Sigmoid colon (tissue), 7 donors: ENCODE measurements around the gene MRM2. TPM values are rescaled to one million over a fixed set of nuclear protein-coding genes. Genes with fewer than 3 reads are reported as not detected.

Experiments used
- DNase-seq: peaks from one replicate; pipeline ENCODE4 v3.0.0-alpha.2; 2019
- H3K27ac ChIP-seq, 4 donors: fragments of 200-600 bp; sonication (generic); one replicate each; pipeline ENCODE4 v1.5.1; 2016 to 2019; ENCODE audit warnings: mild to moderate bottlenecking in 1 of 4
- H3K27me3 ChIP-seq, 3 donors: fragments of 200-600 bp; sonication (generic); one replicate each; pipeline ENCODE4 v1.5.1; 2019; ENCODE audit warnings: mild to moderate bottlenecking in 1 of 3
- H3K36me3 ChIP-seq, 4 donors: fragments of 200-600 bp; sonication (generic); one replicate each; pipeline ENCODE4 v1.5.1; 2016 to 2019
- H3K4me1 ChIP-seq, 4 donors: fragments of 200-600 bp; sonication (generic); one replicate each; pipeline ENCODE4 v1.5.1; 2017 to 2019
- H3K4me3 ChIP-seq, 4 donors: fragments of 200-600 bp; sonication (generic); one replicate each; pipeline ENCODE4 v1.5.1; 2017 to 2019; ENCODE audit warnings: mild to moderate bottlenecking in 2 of 4, moderate library complexity in 1 of 4
- H3K9me3 ChIP-seq, 4 donors: fragments of 200-600 bp in 3 of 4; sonication (generic) in 3 of 4; one replicate each; pipeline versions ENCODE4 v1.5.1 to v1.6.1; 2013 to 2019
- CTCF ChIP-seq, 4 experiments: fragments of 450-650 bp in 3 of 4; fragments of 200-600 bp in 1 of 4; IDR thresholded peaks; one replicate each; pipeline ENCODE4 v1.5.1; 2016 to 2019; ENCODE audit warnings: antibody characterized with exemption in 4 of 4, mild to moderate bottlenecking in 3 of 4, moderate library complexity in 2 of 4
- EP300 ChIP-seq, 4 donors: sonication (generic); formaldehyde crosslinking; IDR thresholded peaks; one replicate each; pipeline ENCODE4 v1.6.1; 2017; ENCODE audit warnings: antibody characterized with exemption in 4 of 4
- POLR2A ChIP-seq, 2 donors: fragments of 450-650 bp; IDR thresholded peaks; one replicate each; pipeline ENCODE4 v1.6.1; 2016; ENCODE audit warnings: antibody characterized with exemption in 2 of 2, mild to moderate bottlenecking in 2 of 2, moderate library complexity in 2 of 2
- POLR2AphosphoS5 ChIP-seq, 4 donors: sonication (generic); formaldehyde crosslinking; IDR thresholded peaks; one replicate each; pipeline ENCODE4 v1.6.1; 2017; ENCODE audit warnings: antibody characterized with exemption in 4 of 4
- WGBS, 2 donors: extraction: QIAGEN DNeasy Blood & Tissue Kit; methylation state at CpG; one replicate each; pipeline ENCODE4 v1.1.7; 2013; 5-methylcytosine and 5-hydroxymethylcytosine counted together
- intact Hi-C: fragments of 100-400 bp; cut with DNase I; formaldehyde crosslinking; loops from one replicate; pipeline ENCODE4 v1.15.1; 2023
- polyA plus RNA-seq, 3 donors: library from polyadenylated mRNA; stranded (reverse); fragments of 200-250 nt; gene quantifications; one replicate each; pipeline ENCODE4 v1.2.3, GENCODE V29; 2013
- total RNA-seq, 4 donors: library from RNA; depleted of rRNA; stranded (reverse); fragments of >200 nt; gene quantifications; one replicate each; pipeline ENCODE4 v1.1.0, GENCODE V29; 2016
- donor health status: healthy with polysubstance abuse.
- donor health status: Bipolar disorder and iron deficiency.
- donor health status: healthy.

The MRM2 gene
- total RNA-seq (10 to 100 TPM; 13.2 to 20.8 (median 17.3) TPM), polyA plus RNA-seq (10 to 100 TPM; 12.6 to 25.0 (median 22.4) TPM)

- no peaks in the 10 kb centered on the region for H3K27me3 ChIP-seq
- peaks cover 0 to 21% (median 20%) of the 10 kb centered on the region in 4 donors for H3K4me1 ChIP-seq
- peak within 1 kb of the TSS; percentile 92 to 93 (median 92) for H3K4me3 ChIP-seq
- intact Hi-C loops = loop anchor here (5.0 kb wide), 1 partner anchor 70 kb away; the partner anchor contains the start of gene SNX8
- H3K27ac ChIP-seq = peak within 1 kb of the TSS; percentile 58 to 79 (median 76)
- peak; percentile 90 for DNase-seq
- H3K36me3 ChIP-seq = peaks cover 0 to 29% (median 10%) of the 10 kb centered on the region in 4 donors
- WGBS, 2 donors = 1% methylated on average over 81 of the region's 81 CpGs
- H3K9me3 ChIP-seq = no peaks in the 10 kb centered on the region
- TF ChIP-seq POLR2A (IDR thresholded peaks at IDR 0.05) (peak; percentile 18 to 38), CTCF (IDR thresholded peaks at IDR 0.05) (no peak), POLR2AphosphoS5 (IDR thresholded peaks at IDR 0.05) (peak; percentile 66 to 87 (median 78)), EP300 (IDR thresholded peaks at IDR 0.05) (no peak)
Measured at GRCh38 chr7:2241580-2242540, at the start of gene MRM2, which contains the start of gene NUDT1. MRM2 (minus strand) TSS chr7:2242205; CDS start chr7:2242169, 36 bp downstream. NUDT1 (plus strand) TSS chr7:2242226; CDS start chr7:2244575, 2,349 bp downstream.

GRCh38 chr7:2290877-2291276, 48.9 kb upstream of the MRM2 start:
- intact Hi-C loops = no loop called here
- no peaks in the 10 kb centered on the region for H3K4me1 ChIP-seq
- no peak overlapping the region for H3K4me3 ChIP-seq
- TF ChIP-seq EP300 (IDR thresholded peaks at IDR 0.05) (no peak), POLR2A (IDR thresholded peaks at IDR 0.05) (no peak), POLR2AphosphoS5 (IDR thresholded peaks at IDR 0.05) (no peak), CTCF (IDR thresholded peaks at IDR 0.05) (no peak)
- H3K27me3 ChIP-seq = no peaks in the 10 kb centered on the region
- no peaks in the 10 kb centered on the region for H3K9me3 ChIP-seq
- no peak overlapping the region for H3K27ac ChIP-seq
- no peak for DNase-seq
- H3K36me3 ChIP-seq = no peaks in the 10 kb centered on the region
- 95 to 97% methylated on average over 6 of the region's 6 CpGs for WGBS, 2 donors

GRCh38 chr7:2289621-2290020, 47.6 kb upstream of the MRM2 start:
- H3K4me3 ChIP-seq = no peak overlapping the region
- no peaks in the 10 kb centered on the region for H3K36me3 ChIP-seq
- WGBS, 2 donors = 89 to 95% methylated on average over 13 of the region's 13 CpGs
- no peaks in the 10 kb centered on the region for H3K4me1 ChIP-seq
- H3K27ac ChIP-seq = no peak overlapping the region
- TF ChIP-seq POLR2A (IDR thresholded peaks at IDR 0.05) (no peak), CTCF (IDR thresholded peaks at IDR 0.05) (no peak), EP300 (IDR thresholded peaks at IDR 0.05) (no peak), POLR2AphosphoS5 (IDR thresholded peaks at IDR 0.05) (no peak)
- DNase-seq = no peak
- intact Hi-C loops = no loop called here
- H3K9me3 ChIP-seq = no peaks in the 10 kb centered on the region
- no peaks in the 10 kb centered on the region for H3K27me3 ChIP-seq

- no peaks in the 10 kb centered on the region for H3K9me3 ChIP-seq
- no peak overlapping the region for H3K4me3 ChIP-seq
- WGBS, 2 donors = 87 to 92% methylated on average over 20 of the region's 20 CpGs
- intact Hi-C loops = no loop called here
- DNase-seq = no peak
- no peaks in the 10 kb centered on the region for H3K27me3 ChIP-seq
- H3K27ac ChIP-seq = no peak overlapping the region
- H3K4me1 ChIP-seq = no peaks in the 10 kb centered on the region
- no peaks in the 10 kb centered on the region for H3K36me3 ChIP-seq
- TF ChIP-seq POLR2AphosphoS5 (IDR thresholded peaks at IDR 0.05) (no peak), POLR2A (IDR thresholded peaks at IDR 0.05) (no peak)
Measured at GRCh38 chr7:2289111-2289586, 47.1 kb upstream of the MRM2 start.

GRCh38 chr7:2288503-2288902, 46.5 kb upstream of the MRM2 start:
- DNase-seq = no peak
- 78 to 91% methylated on average over 8 of the region's 8 CpGs for WGBS, 2 donors
- intact Hi-C loops = no loop called here
- Histone ChIP-seq H3K27me3 (no peaks in the 10 kb centered on the region), H3K27ac (no peak overlapping the region), H3K9me3 (no peaks in the 10 kb centered on the region), H3K36me3 (no peaks in the 10 kb centered on the region), H3K4me1 (no peaks in the 10 kb centered on the region), H3K4me3 (no peak overlapping the region)
- TF ChIP-seq POLR2A (IDR thresholded peaks at IDR 0.05) = no peak
- no peak for TF ChIP-seq POLR2AphosphoS5 (IDR thresholded peaks at IDR 0.05)
- no peak for TF ChIP-seq EP300 (IDR thresholded peaks at IDR 0.05)
- TF ChIP-seq CTCF (IDR thresholded peaks at IDR 0.05) = no peak
